PC-9 (cell line): ENCODE data around the gene SLC2A8. TPM values are rescaled to one million over a fixed set of nuclear protein-coding genes. Genes with fewer than 3 reads are reported as not detected.

ENCODE experiments used
- BruUV-seq: library from RNA; stranded (reverse); fragments of 400-500 nt; replicated peaks from 2 replicates; lab custom pipeline; 2021; lab: Mats Ljungman, UMichigan
- CTCF ChIA-PET: fragments of 300-600 bp; sonication (Branson Sonifier 250); formaldehyde crosslinking; loops from one replicate; lab custom pipeline; 2022; ENCODE audit warnings: antibody characterized with exemption; lab: Charles Lee
- POLR2A ChIA-PET: fragments of 300-600 bp; sonication (Branson Sonifier 250); formaldehyde crosslinking; loops from one replicate; lab custom pipeline; 2022; ENCODE audit warnings: antibody characterized with exemption; ENCODE audit not compliant: unreplicated experiment; lab: Charles Lee
- DNase-seq, 2 experiments: peaks; one replicate each; pipeline versions ENCODE4 v3.0.0 to v3.0.0-alpha.2; 2015 to 2022; ENCODE audit warnings: mixed read lengths in 1 of 2
- H2AFZ ChIP-seq: fragments of 200-600 bp; sonication (generic); 2 replicates; pipeline ENCODE4 v1.8.1; 2017; ENCODE audit warnings: antibody characterized with exemption
- H3F3A ChIP-seq: fragments of 200-600 bp; sonication (generic); 2 replicates; pipeline ENCODE4 v1.8.1; 2017; ENCODE audit warnings: antibody characterized with exemption, mild to moderate bottlenecking, low read depth; ENCODE audit not compliant: insufficient read depth
- H3K27ac ChIP-seq: fragments of 200-600 bp; sonication (generic); 2 replicates; pipeline ENCODE4 v1.6.1; 2016; ENCODE audit warnings: mixed run types
- H3K27me3 ChIP-seq: fragments of 200-600 bp; sonication (generic); 2 replicates; pipeline ENCODE4 v1.6.1; 2016; ENCODE audit warnings: low read depth, mixed run types; ENCODE audit not compliant: insufficient read depth
- H3K36me3 ChIP-seq: fragments of 200-600 bp; sonication (generic); 2 replicates; pipeline ENCODE4 v1.6.1; 2016; ENCODE audit warnings: low read depth, mixed run types
- H3K4me1 ChIP-seq: fragments of 200-600 bp; sonication (generic); replicated peaks from 2 replicates; pipeline ENCODE4 v1.6.1; 2016; ENCODE audit warnings: mixed run types; ENCODE audit not compliant: insufficient read depth
- H3K4me2 ChIP-seq: fragments of 200-600 bp; sonication (generic); 2 replicates; pipeline ENCODE4 v1.6.1; 2017; ENCODE audit warnings: mixed run types
- H3K4me3 ChIP-seq: fragments of 200-600 bp; sonication (generic); 2 replicates; pipeline ENCODE4 v1.6.1; 2016; ENCODE audit warnings: mixed run types
- H3K79me2 ChIP-seq: fragments of 200-600 bp; sonication (generic); 2 replicates; pipeline ENCODE4 v1.6.1; 2017; ENCODE audit warnings: low read depth, mixed run types
- H3K9me2 ChIP-seq: fragments of 200-600 bp; sonication (generic); 2 replicates; pipeline ENCODE4 v1.8.1; 2017; ENCODE audit warnings: mild to moderate bottlenecking; ENCODE audit not compliant: insufficient read depth
- H3K9me3 ChIP-seq: fragments of 200-600 bp; sonication (generic); 2 replicates; pipeline ENCODE4 v1.8.1; 2016; ENCODE audit warnings: low read depth; ENCODE audit not compliant: insufficient read depth
- H4K20me1 ChIP-seq: fragments of 200-600 bp; sonication (generic); 2 replicates; pipeline ENCODE4 v1.8.1; 2017; ENCODE audit not compliant: insufficient read depth
- CTCF ChIP-seq: fragments of 200-600 bp; sonication (generic); conservative IDR thresholded peaks from 2 replicates; pipeline ENCODE4 v1.6.1; 2017; ENCODE audit warnings: mixed run types, antibody characterized with exemption, mild to moderate bottlenecking, moderate library complexity
- EZH2 ChIP-seq: fragments of 200-600 bp; sonication (generic); IDR thresholded peaks from 2 replicates; pipeline ENCODE4 v1.8.0; 2017; ENCODE audit warnings: antibody characterized with exemption, low read depth
- intact Hi-C: fragments of 100-400 bp; cut with micrococcal nuclease; formaldehyde crosslinking; loops from one replicate; pipeline ENCODE4 v1.10.0; 2022; ENCODE audit not compliant: unreplicated experiment
- total RNA-seq: library from RNA; stranded (reverse); gene quantifications from 2 replicates; pipeline ENCODE4 v1.2.3, GENCODE V29; 2021

SLC2A8 gene
- total RNA-seq, 1 experiment from 2014 or later, result 19.1 TPM

GRCh38 chr9:127398715-127399400 is 1.9 kb downstream of the SLC2A8 start:
- H2AFZ ChIP-seq, result no peak overlapping the region
- BruUV-seq, result no TSS peak
- H3K9me3 ChIP-seq, result no peaks in the 10 kb centered on the region
- H3F3A ChIP-seq, result no peaks in the 10 kb centered on the region
- no peak for DNase-seq
- POLR2A ChIA-PET, result interaction anchor here (0.6 kb wide), 1 partner anchor 9 kb away, joined by 3 read pairs; no protein-coding TSS in a partner anchor
- no peak for TF ChIP-seq EZH2
- TF ChIP-seq CTCF, result no peak
- no peak overlapping the region for H3K27ac ChIP-seq
- intact Hi-C loops, result loop anchor here (2.0 to 10.0 kb wide), 2 partner anchors 176 to 458 kb away; no protein-coding TSS in a partner anchor
- H3K9me2 ChIP-seq, result no peaks in the 10 kb centered on the region
- H3K36me3 ChIP-seq, result no peaks in the 10 kb centered on the region
- H4K20me1 ChIP-seq, result 0 out of 2 replicates have a peak, but pooled peaks cover 4% of the 10 kb centered on the region
- 0 out of 2 replicates have a peak, but pooled peaks cover 6% of the 10 kb centered on the region for H3K79me2 ChIP-seq
- peak overlapping the region; percentile 68; the same call in 1 of the 2 replicates for H3K4me3 ChIP-seq
- H3K4me2 ChIP-seq, result peak overlapping the region; percentile 93
- no peaks in the 10 kb centered on the region for H3K27me3 ChIP-seq
- CTCF ChIA-PET, result no interaction called here
- no peaks in the 10 kb centered on the region; the same call in 1 of the 2 replicates for H3K4me1 ChIP-seq

GRCh38 chr9:127399736-127400269 is 2.8 kb downstream of the SLC2A8 start:
- no peak for TF ChIP-seq CTCF
- no peak for TF ChIP-seq EZH2
- ChIA-PET CTCF (no interaction called here), POLR2A (no interaction called here)
- H3F3A ChIP-seq, result no peaks in the 10 kb centered on the region
- H4K20me1 ChIP-seq, result 0 out of 2 replicates have a peak, but pooled peaks cover 4% of the 10 kb centered on the region
- H3K79me2 ChIP-seq, result 0 out of 2 replicates have a peak, but pooled peaks cover 6% of the 10 kb centered on the region
- H3K9me3 ChIP-seq, result no peaks in the 10 kb centered on the region
- no peak overlapping the region for H2AFZ ChIP-seq
- no peaks in the 10 kb centered on the region for H3K36me3 ChIP-seq
- H3K4me3 ChIP-seq, result no peak overlapping the region
- intact Hi-C loops, result loop anchor here (2.0 to 10.0 kb wide), 2 partner anchors 175 to 459 kb away; no protein-coding TSS in a partner anchor
- no peaks in the 10 kb centered on the region for H3K9me2 ChIP-seq
- no peak overlapping the region for H3K4me2 ChIP-seq
- DNase-seq, result no peak
- H3K4me1 ChIP-seq, result no peaks in the 10 kb centered on the region; the same call in 1 of the 2 replicates
- no peaks in the 10 kb centered on the region for H3K27me3 ChIP-seq
- BruUV-seq, result no TSS peak
- no peak overlapping the region for H3K27ac ChIP-seq

- ChIA-PET CTCF (no interaction called here), POLR2A (interaction anchor here (0.5 kb wide), 1 partner anchor 9 kb away, joined by 11 read pairs; no protein-coding TSS in a partner anchor)
- Histone ChIP-seq H3F3A (no peaks in the 10 kb centered on the region), H3K36me3 (no peaks in the 10 kb centered on the region), H3K4me3 (no peak overlapping the region), H3K9me3 (no peaks in the 10 kb centered on the region), H2AFZ (no peak overlapping the region), H3K79me2 (0 out of 2 replicates have a peak, but pooled peaks cover 6% of the 10 kb centered on the region), H3K9me2 (no peaks in the 10 kb centered on the region), H3K27me3 (no peaks in the 10 kb centered on the region), H3K4me2 (no peak overlapping the region), H3K4me1 (no peaks in the 10 kb centered on the region), H3K27ac (no peak overlapping the region), H4K20me1 (0 out of 2 replicates have a peak, but pooled peaks cover 4% of the 10 kb centered on the region)
- intact Hi-C loops, result no loop called here
- no TSS peak for BruUV-seq
- TF ChIP-seq CTCF (no peak), EZH2 (no peak)
- no peak for DNase-seq
Measured at GRCh38 chr9:127402401-127403090, 5.6 kb downstream of the SLC2A8 start.
